GM12874 (cell line): ENCODE measurements around the gene CTXN1.

Experiments used
- TF ChIP-seq, protein P1 (sequence below): IDR thresholded peaks from 2 replicates; pipeline ENCODE4 v1.5.1; 2011; ENCODE audit warnings: low read depth, mild to moderate bottlenecking, control low read depth, low read length, moderate library complexity; ENCODE audit not compliant: insufficient read depth

The CTXN1 gene

GRCh38 chr19:7926021-7926726 lies at the start of gene CTXN1:
CTXN1 (minus strand) TSS chr19:7926135; CDS start chr19:7925538, 597 bp downstream.
- TF ChIP-seq, protein P1, sequence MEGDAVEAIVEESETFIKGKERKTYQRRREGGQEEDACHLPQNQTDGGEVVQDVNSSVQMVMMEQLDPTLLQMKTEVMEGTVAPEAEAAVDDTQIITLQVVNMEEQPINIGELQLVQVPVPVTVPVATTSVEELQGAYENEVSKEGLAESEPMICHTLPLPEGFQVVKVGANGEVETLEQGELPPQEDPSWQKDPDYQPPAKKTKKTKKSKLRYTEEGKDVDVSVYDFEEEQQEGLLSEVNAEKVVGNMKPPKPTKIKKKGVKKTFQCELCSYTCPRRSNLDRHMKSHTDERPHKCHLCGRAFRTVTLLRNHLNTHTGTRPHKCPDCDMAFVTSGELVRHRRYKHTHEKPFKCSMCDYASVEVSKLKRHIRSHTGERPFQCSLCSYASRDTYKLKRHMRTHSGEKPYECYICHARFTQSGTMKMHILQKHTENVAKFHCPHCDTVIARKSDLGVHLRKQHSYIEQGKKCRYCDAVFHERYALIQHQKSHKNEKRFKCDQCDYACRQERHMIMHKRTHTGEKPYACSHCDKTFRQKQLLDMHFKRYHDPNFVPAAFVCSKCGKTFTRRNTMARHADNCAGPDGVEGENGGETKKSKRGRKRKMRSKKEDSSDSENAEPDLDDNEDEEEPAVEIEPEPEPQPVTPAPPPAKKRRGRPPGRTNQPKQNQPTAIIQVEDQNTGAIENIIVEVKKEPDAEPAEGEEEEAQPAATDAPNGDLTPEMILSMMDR, result no peak

DNA sequence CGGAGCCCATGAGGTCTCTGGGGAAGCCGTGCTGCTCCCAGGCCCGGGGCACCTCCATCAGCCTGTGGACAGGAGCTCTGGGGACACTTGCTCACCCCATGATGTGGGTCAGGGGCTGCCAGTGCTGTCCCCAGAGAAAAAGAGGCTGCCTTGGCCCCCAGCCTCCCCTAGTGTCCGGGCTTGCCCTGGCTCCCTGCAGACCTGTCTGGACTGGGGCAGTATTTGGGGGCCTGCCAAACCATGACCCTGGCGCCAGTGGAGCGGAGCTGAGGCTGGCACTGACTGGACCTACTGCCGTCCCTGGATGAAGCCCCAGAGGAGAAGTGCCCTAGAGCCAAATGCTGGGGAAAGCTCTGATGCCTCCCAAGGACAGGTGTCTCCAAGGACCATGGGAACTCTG lies 49.1 kb upstream of the CTXN1 start:
- TF ChIP-seq, protein P1, result no peak

DNA sequence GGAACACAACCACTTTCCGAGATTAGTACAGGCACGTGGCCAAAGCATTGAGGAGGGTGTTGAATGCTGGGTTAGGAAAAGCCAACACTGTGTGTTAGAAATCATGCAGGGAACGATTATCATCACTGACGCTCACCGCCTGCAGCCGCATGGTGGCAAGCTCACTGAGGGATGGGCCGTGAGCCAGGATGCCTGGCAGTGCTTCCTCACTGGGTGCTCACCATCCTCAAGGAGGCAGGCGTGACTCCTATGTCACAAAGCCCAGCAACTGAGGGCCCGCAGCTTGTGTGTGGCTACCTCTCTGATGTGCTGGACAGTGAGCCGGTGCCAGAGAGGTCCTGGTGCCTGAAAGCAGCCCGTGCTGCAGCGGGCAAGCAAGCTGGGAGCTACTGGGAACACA lies 47.9 kb upstream of the CTXN1 start:
- TF ChIP-seq, protein P1, result no peak

DNA sequence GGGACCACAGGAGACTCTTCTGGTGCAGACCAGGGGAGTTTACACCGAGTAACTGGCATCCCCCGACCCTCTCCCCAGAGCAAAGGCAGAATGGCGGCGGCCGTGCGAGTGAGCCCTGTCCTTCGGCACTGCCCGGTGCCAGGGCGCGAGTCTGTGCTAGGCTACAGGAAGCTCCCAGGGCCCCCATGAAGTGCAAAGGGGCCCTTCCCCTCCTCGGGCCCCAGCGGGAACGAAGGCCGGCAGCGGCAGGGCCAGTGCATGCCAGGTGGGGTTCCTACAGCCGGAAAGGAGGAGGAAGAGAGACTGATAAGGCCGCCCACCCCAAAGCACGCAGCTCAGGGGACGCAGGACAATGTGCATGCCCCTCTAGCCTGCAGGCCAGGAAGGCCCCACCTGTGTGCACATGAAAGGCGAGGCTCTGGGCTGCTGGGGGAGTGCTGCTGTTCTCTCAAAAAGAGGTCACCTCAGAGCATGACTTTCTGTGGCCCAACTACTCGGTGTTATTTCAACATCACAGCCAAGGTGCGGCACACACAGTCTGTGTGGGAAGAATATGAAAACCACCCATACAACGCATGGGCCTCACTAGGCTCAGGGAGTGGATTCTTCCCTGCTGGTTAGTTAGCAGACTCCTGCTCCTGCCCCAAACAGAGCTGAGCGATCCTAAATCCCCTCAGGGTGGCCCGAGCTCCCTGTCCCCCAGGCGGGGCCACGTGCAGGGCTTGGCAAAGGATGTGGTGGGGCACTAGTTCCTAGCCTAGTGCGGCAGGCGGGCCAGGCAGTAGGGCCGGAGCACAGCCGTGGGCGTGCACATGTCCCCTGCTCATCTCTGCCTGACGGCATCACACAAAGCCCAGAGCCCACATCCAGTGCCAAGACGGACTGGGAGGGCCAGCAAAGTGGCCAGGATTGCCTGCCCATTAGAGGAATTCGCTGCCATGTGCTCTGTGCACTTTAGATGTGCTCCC lies 45.9 kb upstream of the CTXN1 start:
- TF ChIP-seq, protein P1, result no peak

GRCh38 chr19:7970716-7971448 lies 44.9 kb upstream of the CTXN1 start:
- TF ChIP-seq, protein P1, result peak; percentile 83

DNA sequence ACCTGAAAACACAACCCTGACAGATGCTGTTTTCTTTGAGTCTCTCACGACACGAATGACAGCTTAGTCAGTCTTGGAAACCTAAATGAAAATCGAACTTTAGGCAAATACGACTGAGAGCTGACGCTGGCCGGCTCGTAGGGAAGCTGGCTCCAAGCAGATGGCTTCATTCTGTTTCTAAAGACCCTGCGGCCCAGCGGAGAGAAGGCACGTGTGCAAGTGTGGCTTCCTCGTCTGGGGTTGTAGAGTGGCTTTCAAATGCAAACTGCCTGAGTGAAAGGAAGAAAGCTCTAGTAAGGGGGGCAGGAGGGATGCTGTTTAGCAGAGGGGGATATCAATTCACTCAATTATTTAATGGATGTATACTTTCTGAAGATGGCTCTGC lies 43.6 kb upstream of the CTXN1 start:
- TF ChIP-seq, protein P1, result no peak
